Activated effector memory CD4-positive, alpha-beta T cell treated with anti-CD3 and anti-CD28 coated beads, Interleukin-2, amount 50 U/mL, for 16 hours (primary cell): Measurements from ENCODE around the gene HSPA1B.
"Not testable (repeated sequence)": the region's sequence is repeated elsewhere in the genome, so short reads cannot be mapped to it uniquely, and the experiment has no call there.

ENCODE experiments used
- DNase-seq: peaks from one replicate; pipeline ENCODE4 v3.0.0-alpha.2; 2020

HSPA1B gene

DNA sequence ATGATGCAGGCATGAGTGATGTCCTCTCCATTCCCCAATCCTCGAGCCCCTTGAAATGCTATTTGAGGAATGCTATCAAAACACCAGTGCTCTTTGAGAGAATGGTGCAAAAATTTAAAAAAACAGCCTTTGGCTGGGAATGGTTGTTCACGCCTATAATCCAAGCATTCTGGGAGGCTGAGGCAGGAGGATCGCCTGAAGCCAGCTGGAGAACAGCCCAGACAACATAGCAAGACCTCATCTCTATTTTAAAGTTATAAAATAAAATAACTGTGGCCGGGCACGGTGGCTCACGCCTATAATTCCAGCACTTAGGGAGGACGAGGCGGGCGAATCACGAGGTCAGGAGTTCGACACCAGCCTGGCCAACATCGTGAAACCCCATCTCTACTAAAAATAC is 27.8 kb upstream of the HSPA1B start:
- no peak for DNase-seq

DNA sequence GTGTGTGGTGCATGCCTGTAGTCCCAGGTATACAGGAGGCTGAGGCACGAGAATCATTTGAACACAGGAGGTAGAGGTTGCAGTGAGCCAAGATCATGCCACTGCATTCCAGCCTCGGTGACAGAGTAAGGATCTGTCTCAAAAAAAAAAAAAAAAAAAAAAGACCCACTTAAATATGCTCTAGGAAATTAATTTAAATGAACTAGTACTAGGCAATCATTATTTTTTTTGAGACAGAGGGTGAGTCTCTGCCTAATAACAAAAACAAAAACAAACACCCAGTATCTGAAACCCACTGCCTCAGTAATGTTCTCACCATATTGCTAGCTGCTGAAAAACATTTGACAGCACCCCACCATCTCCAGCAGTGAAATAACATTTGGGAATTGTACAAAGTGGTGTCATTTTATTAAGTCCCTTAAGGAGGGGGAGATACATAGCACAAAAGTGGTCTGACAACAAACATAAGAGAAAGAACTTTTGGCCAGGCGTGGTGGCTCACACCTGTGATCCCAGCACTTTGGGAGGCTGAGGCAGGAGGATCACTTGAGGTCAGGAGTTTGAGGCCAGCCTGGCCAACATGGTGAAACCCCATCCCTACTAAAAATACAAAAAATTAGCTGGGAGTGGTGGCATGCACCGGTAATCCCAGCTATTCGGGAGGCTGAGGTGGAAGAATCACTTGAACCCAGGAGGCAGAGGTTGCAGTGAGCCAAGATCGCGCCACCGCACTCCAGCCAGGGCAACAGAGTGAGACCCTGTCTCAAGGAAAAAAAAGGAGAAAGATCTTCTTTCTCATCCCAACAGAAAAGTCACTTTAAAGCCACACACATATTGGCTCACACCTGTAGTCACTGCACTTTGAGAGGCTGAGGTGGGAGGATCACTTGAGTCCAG is 26.3 kb upstream of the HSPA1B start:
- DNase-seq = not testable (repeated sequence)

DNA sequence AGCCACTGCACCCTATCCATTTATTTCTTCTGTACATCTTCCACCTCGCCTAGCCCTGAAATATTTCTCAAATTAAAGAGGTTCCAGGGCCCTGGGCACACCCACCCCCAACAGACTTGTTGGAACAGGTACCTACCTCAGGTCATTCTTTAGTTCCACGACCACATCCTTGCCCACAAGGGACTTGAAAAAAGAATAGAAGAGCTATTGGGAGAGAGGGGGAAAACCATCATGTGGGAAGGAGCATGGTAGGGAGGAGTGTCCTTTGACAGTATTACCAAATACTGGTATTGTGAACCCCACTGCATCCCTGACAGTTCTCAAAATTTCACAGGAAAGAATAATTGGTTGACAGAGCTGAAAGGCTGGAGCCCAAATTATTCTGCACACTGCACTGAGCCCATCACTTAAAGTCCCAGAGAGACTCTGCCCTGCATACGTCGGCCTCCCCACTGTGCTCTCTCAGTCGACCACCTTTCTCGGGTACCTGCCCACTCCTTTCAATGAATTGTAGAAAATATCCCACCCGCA is 21.5 kb upstream of the HSPA1B start:
- no peak for DNase-seq

DNA sequence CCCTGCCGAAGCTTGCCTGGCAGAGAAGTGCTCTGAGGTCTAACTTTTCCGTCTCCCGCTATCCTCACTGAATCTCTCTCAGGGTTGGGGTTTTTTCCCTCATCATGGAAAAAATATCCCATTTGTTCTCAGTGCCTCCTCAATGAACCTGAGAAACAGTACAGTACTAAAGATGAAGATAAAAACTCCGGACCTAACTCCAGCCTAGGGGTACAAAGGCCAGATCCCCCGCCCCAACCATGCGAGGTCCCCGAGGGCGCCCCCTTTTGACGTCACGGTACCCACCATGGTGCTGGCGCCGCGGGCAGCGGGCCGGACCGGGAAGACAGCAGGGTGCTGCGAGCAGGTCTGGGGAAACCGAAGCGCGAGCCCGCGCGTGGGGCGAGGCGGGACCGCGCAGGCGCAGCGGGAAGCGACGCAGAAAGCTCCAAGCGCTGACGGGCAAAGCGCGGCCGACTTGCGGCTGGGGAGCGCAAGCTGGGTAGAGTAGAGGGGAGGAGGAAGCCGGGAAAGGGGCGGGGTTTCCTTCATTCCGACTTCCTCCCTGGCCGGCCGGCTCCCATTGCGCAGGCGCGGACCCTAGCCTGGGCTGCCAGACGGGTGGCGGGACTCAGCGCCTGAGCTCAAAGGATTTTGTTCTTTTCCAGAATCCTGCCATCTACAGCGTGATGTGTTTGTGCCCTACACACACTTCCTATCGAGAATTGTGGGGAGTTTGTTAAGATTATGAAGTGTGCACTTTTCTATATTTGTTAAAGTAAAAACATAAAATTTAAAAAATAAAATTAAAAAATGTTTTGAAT is 20.9 kb upstream of the HSPA1B start, which contains the start of gene LSM2:
Gene LSM2, minus strand, starts transcription at position 497 of the 803 bp plus-strand sequence. Its CDS starts 209 bp downstream, at position 288.
- peak; percentile 99 for DNase-seq

DNA sequence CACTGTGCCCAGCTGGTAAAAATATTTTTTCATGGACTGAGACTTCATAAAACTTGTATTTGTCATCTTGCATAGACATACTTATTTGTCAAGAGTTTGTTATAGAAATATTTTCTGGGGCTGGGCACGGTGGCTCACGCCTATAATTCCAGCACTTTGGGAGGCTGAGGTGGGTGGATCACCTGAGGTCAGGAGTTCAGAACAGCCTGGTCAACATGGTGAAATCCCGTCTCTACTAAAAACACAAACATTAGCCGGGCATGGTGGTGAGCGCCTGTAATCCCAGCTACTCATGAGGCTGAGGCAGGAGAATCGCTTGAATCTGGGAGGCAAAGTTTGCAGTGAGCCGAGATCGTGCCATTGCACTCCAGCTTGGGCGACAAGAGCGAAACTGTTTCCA is 18.9 kb upstream of the HSPA1B start:
- not testable (repeated sequence) for DNase-seq

DNA sequence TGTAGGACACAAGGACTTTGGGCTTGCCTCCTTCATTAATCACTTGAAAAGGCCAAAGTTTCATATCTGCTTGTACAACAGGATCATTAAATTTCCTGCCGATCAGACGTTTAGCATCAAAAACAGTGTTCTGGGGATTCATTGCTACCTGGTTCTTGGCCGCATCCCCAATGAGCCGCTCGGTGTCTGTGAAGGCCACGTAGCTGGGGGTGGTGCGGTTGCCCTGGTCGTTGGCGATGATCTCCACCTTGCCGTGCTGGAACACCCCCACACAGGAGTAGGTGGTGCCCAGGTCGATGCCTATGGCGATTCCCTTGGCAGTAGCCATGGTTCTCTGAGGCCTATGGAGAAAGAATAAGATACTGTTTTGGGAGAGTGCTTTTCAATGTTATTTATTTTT is 15.9 kb upstream of the HSPA1B start:
- DNase-seq = no peak

DNA sequence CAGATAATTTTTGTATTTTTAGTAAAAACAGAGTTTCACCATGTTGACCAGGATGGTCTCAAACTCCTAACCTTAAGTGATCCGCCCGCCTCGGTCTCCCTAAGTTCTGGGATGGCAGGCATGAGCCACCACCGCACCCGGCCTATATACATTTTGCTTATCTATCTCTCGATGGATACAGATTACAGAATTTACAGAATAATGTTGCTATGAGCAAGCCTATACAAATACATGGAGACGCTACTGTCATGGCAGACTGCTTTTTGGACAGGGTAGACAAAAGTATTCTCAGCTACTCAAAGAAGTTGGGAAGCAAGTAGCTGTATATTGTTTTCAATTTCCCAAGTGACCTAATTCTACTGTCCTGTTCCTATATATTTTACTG is 14.1 kb upstream of the HSPA1B start:
- DNase-seq = no peak

DNA sequence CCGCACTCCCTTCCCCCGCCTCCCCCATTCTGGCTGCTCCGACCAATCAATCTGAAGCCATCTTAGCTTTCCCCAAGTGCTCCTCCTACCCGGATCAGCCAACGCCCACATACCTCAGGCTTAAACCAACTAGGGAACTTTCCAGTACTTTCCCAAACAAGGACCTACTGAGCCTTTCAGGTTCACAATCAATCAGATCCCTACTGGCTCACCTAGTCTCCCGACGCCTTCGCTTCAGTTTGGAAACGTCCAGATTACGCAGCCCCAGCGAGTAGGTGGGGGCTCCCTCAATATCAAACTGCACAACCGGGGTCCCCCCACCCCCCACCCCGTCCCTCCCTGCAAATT is 12.9 kb upstream of the HSPA1B start:
- DNase-seq = peak; percentile 90

DNA sequence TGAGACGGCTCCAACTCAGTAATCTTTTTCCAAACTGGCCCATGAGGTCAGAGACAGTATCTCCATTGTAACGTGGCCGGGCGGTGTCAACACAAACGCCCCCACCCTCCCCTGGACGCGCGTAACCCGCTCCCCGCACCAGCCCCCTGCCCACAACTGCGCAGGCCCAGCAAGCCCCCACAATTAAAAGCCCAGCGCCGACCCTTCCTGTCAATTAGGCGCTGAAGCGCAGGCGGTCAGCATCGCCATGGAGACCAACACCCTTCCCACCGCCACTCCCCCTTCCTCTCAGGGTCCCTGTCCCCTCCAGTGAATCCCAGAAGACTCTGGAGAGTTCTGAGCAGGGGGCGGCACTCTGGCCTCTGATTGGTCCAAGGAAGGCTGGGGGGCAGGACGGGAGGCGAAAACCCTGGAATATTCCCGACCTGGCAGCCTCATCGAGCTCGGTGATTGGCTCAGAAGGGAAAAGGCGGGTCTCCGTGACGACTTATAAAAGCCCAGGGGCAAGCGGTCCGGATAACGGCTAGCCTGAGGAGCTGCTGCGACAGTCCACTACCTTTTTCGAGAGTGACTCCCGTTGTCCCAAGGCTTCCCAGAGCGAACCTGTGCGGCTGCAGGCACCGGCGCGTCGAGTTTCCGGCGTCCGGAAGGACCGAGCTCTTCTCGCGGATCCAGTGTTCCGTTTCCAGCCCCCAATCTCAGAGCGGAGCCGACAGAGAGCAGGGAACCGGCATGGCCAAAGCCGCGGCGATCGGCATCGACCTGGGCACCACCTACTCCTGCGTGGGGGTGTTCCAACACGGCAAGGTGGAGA is 12.3 kb upstream of the HSPA1B start, which contains the start of the genes HSPA1A and HSPA1L:
Gene HSPA1A, plus strand, starts transcription at position 519 of the 814 bp plus-strand sequence. Its CDS starts 214 bp downstream, at position 733.
Gene HSPA1L, minus strand, starts transcription at position 259 of the 814 bp plus-strand sequence. CDS start 3,311 bp downstream, outside the sequence.
- DNase-seq = peak; percentile 93

DNA sequence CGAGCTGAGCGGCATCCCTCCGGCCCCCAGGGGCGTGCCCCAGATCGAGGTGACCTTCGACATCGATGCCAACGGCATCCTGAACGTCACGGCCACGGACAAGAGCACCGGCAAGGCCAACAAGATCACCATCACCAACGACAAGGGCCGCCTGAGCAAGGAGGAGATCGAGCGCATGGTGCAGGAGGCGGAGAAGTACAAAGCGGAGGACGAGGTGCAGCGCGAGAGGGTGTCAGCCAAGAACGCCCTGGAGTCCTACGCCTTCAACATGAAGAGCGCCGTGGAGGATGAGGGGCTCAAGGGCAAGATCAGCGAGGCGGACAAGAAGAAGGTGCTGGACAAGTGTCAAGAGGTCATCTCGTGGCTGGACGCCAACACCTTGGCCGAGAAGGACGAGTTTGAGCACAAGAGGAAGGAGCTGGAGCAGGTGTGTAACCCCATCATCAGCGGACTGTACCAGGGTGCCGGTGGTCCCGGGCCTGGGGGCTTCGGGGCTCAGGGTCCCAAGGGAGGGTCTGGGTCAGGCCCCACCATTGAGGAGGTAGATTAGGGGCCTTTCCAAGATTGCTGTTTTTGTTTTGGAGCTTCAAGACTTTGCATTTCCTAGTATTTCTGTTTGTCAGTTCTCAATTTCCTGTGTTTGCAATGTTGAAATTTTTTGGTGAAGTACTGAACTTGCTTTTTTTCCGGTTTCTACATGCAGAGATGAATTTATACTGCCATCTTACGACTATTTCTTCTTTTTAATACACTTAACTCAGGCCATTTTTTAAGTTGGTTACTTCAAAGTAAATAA is 10.2 kb upstream of the HSPA1B start:
- DNase-seq = peak; percentile 80

DNA sequence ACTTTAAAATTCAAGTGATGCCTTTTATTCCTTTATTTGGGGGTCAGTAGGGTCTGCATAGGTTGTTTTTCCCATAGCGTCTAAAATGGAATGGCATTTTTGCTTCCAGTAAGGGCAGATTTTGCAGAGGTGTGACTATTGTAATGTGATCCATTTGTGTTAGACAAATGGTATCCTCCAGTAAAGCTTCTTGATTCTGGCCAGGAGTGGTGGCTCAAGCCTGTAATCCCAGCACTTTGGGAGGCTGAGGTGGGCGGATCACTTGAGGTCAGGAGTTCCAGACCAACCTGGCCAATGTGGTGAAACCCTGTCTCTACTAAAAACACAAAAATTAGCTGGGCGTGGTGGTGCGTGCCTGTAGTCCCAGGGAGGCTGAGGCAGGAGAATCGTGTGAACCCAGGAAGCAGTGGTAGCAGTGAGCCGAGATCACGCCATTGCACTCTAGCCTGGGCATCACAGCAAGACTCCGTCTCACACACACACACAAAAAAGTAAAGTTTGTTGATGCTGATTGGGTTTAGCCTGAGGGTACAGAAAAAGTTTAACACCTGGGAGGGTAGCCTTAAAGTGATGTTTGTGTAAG is 9.5 kb upstream of the HSPA1B start:
- DNase-seq = not testable (repeated sequence)

DNA sequence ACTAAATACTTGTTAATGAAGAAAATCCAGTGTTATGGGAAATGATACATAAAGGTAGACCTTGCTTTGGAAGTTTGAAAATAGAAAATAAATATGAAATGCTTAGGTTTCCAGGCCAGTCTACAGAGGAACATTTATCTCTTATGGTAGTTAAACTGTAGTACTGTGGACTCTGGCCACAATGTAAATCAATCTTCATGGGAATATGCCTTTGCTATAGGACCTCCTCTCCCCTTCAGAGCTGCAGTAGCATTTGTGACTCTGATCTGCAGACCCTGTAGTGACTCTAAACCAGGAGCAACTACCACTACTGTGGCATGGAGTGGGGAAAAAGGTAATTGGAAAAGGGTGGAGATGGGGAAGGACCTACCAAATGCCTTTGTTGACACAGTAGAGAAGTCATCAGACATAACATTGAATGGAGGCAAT is 7.7 kb upstream of the HSPA1B start:
- DNase-seq = no peak

DNA sequence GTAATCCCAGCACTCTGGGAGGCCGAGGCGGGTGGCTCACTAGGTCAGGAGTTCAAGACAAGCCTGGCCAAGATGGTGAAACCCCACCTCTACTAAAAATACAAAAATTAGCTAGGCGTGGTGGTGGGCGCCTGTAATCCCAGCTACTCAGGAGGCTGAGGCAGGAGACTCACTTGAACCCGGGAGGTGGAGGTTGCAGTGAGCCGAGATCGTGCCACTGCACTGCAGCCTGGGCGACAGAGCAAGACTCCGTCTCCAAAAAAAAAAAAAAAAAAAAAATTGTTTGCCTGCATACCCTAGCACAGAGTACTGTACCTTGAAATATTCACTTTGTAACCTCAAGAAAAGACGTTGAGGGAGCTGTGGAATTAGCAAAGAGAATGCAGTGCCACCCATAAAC is 7.1 kb upstream of the HSPA1B start:
- DNase-seq = not testable (repeated sequence)

DNA sequence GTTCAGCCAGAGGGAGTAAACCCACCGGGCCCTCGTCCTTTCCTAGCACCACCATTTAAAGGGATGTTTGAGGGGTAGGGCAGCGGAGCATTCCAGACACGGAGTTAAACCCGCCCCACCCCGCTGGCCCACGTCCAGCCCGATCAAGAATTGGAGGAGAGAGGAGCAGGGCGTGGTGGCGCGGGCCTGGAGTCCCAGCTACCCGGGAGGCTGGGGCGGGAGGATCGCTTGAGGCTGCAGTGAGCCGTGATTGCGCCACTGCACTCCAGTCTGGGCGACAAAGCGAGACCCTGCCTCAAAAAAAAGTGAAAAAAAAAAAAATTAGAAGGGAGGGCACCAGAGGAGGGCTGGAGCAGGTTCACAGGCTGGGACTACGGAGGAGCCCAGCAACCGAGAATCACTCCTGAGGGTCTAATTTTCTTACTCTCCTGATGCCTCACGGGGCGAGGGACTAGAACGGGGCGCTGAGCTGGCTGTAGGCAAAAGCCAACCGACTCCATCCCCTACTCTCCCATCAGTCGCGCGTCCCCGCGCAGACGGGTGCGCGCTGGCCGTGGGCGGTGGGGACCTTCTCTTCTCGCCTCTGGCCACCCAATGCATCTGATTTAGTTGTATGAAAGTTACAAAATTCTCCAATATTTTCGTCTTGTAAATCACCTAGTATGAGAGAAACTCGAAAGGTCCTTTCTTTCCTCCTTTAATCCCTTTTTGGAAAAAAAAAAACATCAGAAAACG is 6.1 kb upstream of the HSPA1B start:
- peak; percentile 89 for DNase-seq

DNA sequence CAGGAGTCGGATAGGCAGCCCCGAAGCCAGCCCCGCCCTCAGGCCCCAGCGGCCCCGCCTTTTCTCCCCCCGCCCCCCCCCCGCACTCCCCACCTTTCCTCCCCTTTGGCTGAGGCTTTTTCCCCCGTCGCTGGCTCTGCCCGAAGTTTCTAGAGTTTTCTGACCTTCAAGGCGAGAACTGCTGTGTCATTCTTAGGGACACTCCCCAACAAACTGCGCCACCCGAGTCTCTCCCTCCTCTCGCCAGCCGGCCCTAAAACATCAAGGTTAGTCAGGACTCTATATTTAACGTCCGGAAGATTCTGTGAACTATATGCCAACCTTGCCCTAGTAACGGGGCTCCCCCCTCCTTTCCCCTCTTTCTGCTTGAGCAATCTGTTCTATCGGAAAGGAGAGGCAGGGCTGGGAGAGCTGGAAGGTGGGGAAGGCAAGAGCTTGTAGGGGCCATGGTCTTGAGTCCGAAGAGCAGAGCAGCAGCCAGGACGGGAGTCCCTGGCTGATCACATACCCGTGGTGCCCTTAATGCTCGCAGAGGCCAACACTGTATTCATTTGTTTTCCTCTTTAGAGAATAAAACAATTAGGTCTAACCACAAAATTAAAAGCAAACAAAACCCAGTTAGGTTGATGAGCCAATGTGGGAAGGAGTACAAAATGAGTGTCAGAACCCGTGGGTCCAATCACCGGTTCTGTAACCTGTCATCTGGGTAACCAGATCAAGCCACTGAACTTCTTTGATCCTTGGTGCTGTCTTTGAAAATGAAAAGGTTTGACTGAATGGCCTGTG is 5.3 kb upstream of the HSPA1B start:
- peak; percentile 88 for DNase-seq

DNA sequence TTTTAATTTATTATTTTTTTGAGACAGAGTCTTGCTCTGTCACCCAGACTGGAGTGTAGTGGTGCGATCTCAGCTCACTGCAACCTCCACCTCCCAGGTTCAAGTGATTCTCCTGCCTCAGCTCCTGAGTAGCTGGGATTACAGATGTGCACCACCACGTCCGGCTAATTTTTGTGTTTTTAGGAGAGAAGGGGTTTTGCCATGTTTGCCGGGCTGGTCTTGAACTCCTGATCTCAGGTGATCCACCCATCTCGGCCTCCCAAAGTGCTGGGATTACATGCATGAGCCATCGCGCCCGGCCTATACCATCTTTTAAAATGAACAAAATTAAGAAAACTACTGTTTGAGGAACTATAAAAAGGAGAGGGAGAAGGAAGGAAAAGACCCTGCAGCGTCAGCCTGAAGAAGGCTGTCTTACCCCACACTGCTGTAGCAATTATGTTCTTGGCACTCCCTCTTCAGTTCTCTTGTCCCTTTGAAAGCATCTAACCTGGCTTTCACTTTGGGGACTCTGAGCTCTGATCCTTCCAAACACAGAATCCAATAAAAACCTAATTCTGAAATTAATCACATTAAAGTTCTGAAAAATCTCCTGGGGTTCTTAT is 3.8 kb upstream of the HSPA1B start:
- not testable (repeated sequence) for DNase-seq

DNA sequence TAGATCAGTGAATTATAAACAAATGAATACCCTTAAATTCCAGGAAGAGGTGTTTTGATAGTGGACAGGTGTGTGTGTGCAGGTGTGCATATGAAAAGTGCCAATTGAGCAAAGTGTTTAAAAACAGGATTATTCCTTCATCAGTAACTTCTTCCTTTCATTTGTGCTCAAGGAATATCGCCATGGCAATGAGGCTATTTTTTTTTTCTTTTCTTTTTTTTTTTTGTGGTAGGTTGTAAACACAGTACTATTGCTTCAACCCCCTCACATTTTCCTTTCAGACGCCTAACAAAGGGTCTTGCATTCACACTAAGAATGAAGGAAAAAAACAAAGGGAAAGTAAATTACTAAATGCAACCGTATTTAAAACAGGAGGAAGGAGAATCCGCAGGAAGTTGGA is 2.0 kb upstream of the HSPA1B start:
- no peak for DNase-seq

DNA sequence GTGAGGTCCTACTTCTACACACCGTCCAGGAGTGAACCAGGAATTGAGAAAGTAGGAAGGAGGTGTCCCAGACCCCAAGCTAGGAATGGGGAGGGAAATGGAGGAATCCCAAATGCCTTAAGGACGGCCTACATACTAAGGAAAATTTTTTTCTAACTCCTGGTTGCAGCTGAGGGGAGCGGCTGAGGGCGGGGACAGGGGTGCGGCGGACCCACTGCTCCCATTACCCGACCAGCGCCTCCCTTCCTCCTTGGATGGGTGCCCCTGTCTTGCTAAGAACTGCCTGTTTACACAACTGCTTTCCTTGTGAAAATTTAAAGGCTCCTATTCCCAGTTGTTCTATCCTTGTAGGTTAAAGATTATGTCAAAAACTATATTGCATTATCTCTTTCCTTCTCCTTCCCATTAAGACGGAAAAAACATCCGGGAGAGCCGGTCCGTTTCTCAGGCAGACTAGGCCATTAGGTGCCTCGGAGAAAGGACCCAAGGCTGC is 699 bp upstream of the HSPA1B start:
- peak; percentile 80 for DNase-seq
